ENCODE measurements around the gene GPATCH1.
A peak's percentile ranks its signal among the peaks of the same experiment; 100 is the strongest.

The GPATCH1 gene

DNA sequence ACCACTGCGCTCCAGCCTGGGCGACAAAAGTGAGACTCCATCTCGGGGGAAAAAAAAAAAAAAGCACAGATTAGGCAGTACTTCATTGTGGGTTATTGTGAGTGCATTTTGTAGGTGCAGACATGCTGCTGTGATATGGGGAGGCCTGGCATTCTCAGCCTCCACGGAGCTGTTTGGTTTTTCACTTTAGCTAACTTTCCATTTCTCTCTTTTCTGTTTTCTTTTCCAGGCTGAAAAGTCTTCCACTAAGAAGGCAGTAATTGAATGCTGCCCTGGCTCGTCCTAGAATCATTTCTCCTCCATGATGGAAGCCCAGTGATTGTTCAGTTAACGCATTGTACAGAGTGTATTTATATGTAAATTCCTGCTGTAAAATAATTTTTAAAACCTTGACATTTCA lies 48.9 kb downstream of the GPATCH1 start:
- in situ Hi-C loops (cut with HindIII; ENCODE audit: low sequenced_read_pairs): no loop called here
- TF ChIP-seq, protein P1, sequence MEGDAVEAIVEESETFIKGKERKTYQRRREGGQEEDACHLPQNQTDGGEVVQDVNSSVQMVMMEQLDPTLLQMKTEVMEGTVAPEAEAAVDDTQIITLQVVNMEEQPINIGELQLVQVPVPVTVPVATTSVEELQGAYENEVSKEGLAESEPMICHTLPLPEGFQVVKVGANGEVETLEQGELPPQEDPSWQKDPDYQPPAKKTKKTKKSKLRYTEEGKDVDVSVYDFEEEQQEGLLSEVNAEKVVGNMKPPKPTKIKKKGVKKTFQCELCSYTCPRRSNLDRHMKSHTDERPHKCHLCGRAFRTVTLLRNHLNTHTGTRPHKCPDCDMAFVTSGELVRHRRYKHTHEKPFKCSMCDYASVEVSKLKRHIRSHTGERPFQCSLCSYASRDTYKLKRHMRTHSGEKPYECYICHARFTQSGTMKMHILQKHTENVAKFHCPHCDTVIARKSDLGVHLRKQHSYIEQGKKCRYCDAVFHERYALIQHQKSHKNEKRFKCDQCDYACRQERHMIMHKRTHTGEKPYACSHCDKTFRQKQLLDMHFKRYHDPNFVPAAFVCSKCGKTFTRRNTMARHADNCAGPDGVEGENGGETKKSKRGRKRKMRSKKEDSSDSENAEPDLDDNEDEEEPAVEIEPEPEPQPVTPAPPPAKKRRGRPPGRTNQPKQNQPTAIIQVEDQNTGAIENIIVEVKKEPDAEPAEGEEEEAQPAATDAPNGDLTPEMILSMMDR (IDR thresholded peaks at IDR 0.05; ENCODE audit: low read depth, low read length): no peak
- no peak overlapping the region for H3K4me3 ChIP-seq (ENCODE audit: low read depth, low read length)
- no peak for DNase-seq (ENCODE audit: low read depth, low spot score)

DNA sequence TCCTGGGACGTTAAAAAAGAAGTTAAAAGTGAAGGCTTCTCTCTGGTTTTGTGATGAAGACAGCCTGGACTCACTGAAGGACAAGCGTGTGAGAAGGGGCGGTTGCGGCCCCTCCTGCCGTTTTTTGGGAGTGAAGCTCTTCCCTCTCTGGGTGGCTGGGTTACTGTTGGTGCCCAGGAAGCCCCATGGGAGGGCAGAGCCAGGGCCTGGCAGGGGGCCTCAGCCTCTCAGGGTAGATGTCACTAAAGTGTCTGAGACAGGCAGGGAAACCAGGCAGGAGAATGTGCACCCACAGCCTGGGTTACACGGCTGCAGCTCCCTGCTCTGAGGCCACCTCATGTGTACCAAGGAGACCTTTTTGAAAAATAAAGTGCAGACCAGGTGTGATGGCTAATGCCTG lies 49.5 kb downstream of the GPATCH1 start:
- no peak for DNase-seq (ENCODE audit: low read depth, low spot score)
- in situ Hi-C loops (cut with HindIII; ENCODE audit: low sequenced_read_pairs): no loop called here
- no peak overlapping the region for H3K4me3 ChIP-seq (ENCODE audit: low read depth, low read length)
- TF ChIP-seq, protein P1 (IDR thresholded peaks at IDR 0.05; ENCODE audit: low read depth, low read length): no peak

DNA sequence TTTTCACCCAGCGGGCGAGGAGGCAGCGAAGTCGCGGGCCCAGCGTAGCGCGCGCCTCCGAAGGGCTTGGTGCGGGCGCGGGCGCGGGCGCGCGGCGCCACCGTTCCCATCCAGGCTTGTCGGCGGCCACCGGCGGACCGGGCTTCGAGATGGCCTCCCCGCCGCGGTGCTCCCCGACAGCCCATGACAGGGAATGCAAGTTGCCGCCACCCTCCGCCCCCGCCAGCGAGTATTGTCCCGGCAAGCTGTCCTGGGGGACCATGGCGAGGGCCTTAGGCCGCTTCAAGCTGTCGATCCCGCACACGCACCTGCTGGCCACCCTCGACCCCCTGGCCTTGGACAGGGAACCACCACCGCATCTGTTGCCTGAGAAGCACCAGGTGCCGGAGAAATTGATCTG lies 51.0 kb downstream of the GPATCH1 start, which contains the start of gene WDR88:
Gene WDR88, plus strand, starts transcription at position 94 of the 400 bp plus-strand sequence. Its CDS starts 56 bp downstream, at position 150.
- TF ChIP-seq, protein P1 (IDR thresholded peaks at IDR 0.05; ENCODE audit: low read depth, low read length): no peak
- no peak within 1 kb of the TSS for H3K4me3 ChIP-seq (ENCODE audit: low read depth, low read length)
- in situ Hi-C loops (cut with HindIII; ENCODE audit: low sequenced_read_pairs): no loop called here
- DNase-seq (ENCODE audit: low read depth, low spot score): no peak

- DNase-seq (ENCODE audit: low read depth, low spot score): no peak
- no peak overlapping the region for H3K4me3 ChIP-seq (ENCODE audit: low read depth, low read length)
- in situ Hi-C loops (cut with HindIII; ENCODE audit: low sequenced_read_pairs): no loop called here
- TF ChIP-seq, protein P1 (IDR thresholded peaks at IDR 0.05; ENCODE audit: low read depth, low read length): peak; percentile 45
Measured at GRCh38 chr19:33132425-33132824, 51.4 kb downstream of the GPATCH1 start.

GRCh38 chr19:33133438-33134031 lies 52.6 kb downstream of the GPATCH1 start:
- TF ChIP-seq, protein P1 (IDR thresholded peaks at IDR 0.05; ENCODE audit: low read depth, low read length): no peak
- in situ Hi-C loops (cut with HindIII; ENCODE audit: low sequenced_read_pairs): no loop called here
- no peak overlapping the region for H3K4me3 ChIP-seq (ENCODE audit: low read depth, low read length)
- peak; percentile 1 for DNase-seq (ENCODE audit: low read depth, low spot score)

DNA sequence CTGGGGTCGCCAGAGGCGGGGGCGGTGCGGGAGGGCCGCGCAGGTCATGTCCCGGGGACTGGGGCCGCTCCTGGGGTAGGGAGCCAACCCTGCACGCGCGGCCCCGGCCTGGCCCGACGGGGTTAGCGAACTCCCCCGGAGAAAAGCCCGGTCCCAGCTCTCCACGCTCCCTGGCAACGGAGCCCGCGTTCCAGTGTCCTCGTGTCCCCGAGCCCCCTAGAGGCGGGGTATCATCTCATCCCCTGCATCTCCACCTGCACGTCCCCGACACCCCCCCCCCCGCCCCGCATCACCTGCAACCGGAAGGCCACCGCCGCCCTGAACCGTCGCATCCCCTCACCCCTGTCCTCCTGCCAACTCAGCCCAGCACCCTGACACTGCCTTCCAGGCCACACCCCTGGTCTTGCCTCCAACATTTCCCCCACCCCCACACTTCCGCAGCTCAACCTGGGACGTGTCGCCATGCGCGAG lies 53.6 kb downstream of the GPATCH1 start:
- DNase-seq (ENCODE audit: low read depth, low spot score): no peak
- TF ChIP-seq, protein P1 (IDR thresholded peaks at IDR 0.05; ENCODE audit: low read depth, low read length): no peak
- no peak overlapping the region for H3K4me3 ChIP-seq (ENCODE audit: low read depth, low read length)
- in situ Hi-C loops (cut with HindIII; ENCODE audit: low sequenced_read_pairs): no loop called here

Data from astrocyte of the spinal cord (primary cell).